Glutamatergic neuron (in vitro differentiated cells): ENCODE data around the gene ZNF883. TPM values are rescaled to one million over a fixed set of nuclear protein-coding genes. Genes with fewer than 3 reads are reported as not detected.
A peak's percentile ranks its signal among the peaks of the same experiment; 100 is the strongest.

Experiments used
- DNase-seq: peaks from one replicate; pipeline ENCODE4 v3.0.0; 2022
- H3K27ac Mint-ChIP-seq: one replicate; pipeline ENCODE4 v1.8.0; 2020; ENCODE audit warnings: mild to moderate bottlenecking, mixed read lengths, inconsistent platforms; ENCODE audit not compliant: unreplicated experiment
- H3K27me3 Mint-ChIP-seq: one replicate; pipeline ENCODE4 v1.8.0; 2020; ENCODE audit warnings: mild to moderate bottlenecking, moderate library complexity, mixed read lengths, inconsistent platforms; ENCODE audit not compliant: unreplicated experiment
- H3K36me3 Mint-ChIP-seq: one replicate; pipeline ENCODE4 v1.8.0; 2020; ENCODE audit warnings: mild to moderate bottlenecking, mixed read lengths, inconsistent platforms; ENCODE audit not compliant: unreplicated experiment
- H3K4me1 Mint-ChIP-seq: one replicate; pipeline ENCODE4 v1.8.0; 2020; ENCODE audit warnings: mild to moderate bottlenecking, low read depth, mixed read lengths, inconsistent platforms; ENCODE audit not compliant: unreplicated experiment
- H3K4me3 Mint-ChIP-seq: one replicate; pipeline ENCODE4 v1.8.0; 2020; ENCODE audit warnings: mild to moderate bottlenecking, mixed read lengths, inconsistent platforms; ENCODE audit not compliant: unreplicated experiment
- H3K9me3 Mint-ChIP-seq: one replicate; pipeline ENCODE4 v1.8.0; 2020; ENCODE audit warnings: mild to moderate bottlenecking, moderate library complexity, mixed read lengths, inconsistent platforms; ENCODE audit not compliant: unreplicated experiment
- total RNA-seq: library from RNA; stranded (reverse); fragmentation: NEBNext Ultra II Directional; extraction: Animal tissue kit (Norgen Biotek cat#: 25700); gene quantifications from one replicate; pipeline ENCODE4 v1.2.1, GENCODE V29; 2021; ENCODE audit not compliant: unreplicated experiment
- TF ChIP-seq, protein P1 (sequence below): fragments of 200-600 bp; sonication (generic); IDR thresholded peaks from one replicate; pipeline ENCODE4 v1.5.0; 2021; ENCODE audit not compliant: partially characterized antibody, unreplicated experiment

ZNF883 gene
- total RNA-seq, 1 donor from 2014 or later = 18.4 TPM

DNA sequence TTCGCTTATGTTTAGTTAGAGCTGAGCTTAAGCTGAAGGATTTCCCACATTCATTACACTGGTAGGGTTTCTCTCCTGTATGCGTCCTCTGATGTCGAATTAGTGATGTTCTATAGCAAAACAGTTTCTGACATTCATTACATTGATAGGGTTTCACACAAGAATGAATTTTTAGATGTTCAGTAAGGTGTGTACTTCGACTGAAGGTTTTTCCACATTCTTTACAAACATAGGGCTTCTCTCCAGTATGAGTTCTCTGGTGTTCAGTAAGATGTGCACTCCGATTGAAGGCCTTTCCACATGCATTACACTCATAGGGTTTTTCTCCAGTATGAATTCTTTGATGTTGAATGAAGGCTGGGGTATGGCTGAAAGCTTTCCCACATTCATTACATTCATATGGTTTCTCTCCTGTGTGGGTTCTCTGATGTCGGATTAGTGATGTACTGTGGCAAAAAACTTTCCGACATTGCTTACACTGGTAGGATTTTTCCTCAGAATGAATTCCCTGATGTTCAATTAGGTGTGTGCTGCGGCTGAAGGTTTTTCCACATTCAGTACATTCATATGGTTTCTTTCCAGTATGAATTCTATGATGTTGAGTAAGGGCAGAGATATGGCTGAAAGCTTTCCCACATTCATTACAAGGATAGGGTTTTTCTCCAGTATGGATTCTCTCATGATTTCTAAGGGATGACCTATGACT is 14.6 kb downstream of the ZNF883 start:
- H3K9me3 Mint-ChIP-seq = peaks cover 42% of the 10 kb centered on the region
- no peaks in the 10 kb centered on the region for H3K4me1 Mint-ChIP-seq
- no peak overlapping the region for H3K4me3 Mint-ChIP-seq
- H3K36me3 Mint-ChIP-seq = peaks cover 78% of the 10 kb centered on the region
- TF ChIP-seq, protein P1, sequence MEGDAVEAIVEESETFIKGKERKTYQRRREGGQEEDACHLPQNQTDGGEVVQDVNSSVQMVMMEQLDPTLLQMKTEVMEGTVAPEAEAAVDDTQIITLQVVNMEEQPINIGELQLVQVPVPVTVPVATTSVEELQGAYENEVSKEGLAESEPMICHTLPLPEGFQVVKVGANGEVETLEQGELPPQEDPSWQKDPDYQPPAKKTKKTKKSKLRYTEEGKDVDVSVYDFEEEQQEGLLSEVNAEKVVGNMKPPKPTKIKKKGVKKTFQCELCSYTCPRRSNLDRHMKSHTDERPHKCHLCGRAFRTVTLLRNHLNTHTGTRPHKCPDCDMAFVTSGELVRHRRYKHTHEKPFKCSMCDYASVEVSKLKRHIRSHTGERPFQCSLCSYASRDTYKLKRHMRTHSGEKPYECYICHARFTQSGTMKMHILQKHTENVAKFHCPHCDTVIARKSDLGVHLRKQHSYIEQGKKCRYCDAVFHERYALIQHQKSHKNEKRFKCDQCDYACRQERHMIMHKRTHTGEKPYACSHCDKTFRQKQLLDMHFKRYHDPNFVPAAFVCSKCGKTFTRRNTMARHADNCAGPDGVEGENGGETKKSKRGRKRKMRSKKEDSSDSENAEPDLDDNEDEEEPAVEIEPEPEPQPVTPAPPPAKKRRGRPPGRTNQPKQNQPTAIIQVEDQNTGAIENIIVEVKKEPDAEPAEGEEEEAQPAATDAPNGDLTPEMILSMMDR = no peak
- H3K27me3 Mint-ChIP-seq = peaks cover 6% of the 10 kb centered on the region
- H3K27ac Mint-ChIP-seq = no peak overlapping the region
- DNase-seq = no peak

DNA sequence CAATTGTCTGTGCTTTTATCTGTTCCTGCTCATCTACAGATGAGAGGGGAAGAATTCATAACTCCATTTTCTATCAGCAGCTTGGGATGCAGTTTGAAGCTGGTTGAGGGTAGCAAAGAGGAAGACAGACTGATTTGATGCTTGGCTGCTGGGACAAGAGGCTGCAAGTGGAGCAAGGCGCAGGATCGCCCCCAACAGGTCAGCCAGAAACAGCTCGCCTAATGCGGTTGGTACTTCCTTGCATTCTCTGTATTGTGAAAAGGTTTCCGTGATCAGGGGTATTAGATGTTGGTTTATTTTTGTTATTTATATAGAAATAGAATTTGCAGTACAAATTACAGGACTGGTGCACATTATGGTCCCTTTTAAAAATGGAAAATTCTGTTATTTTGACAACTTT is 40.6 kb downstream of the ZNF883 start:
- H3K27me3 Mint-ChIP-seq = peaks cover 2% of the 10 kb centered on the region
- no peaks in the 10 kb centered on the region for H3K36me3 Mint-ChIP-seq
- H3K4me3 Mint-ChIP-seq = no peak overlapping the region
- no peak overlapping the region for H3K27ac Mint-ChIP-seq
- peak; percentile 37 for DNase-seq
- TF ChIP-seq, protein P1 = no peak
- no peaks in the 10 kb centered on the region for H3K9me3 Mint-ChIP-seq
- H3K4me1 Mint-ChIP-seq = no peaks in the 10 kb centered on the region

DNA sequence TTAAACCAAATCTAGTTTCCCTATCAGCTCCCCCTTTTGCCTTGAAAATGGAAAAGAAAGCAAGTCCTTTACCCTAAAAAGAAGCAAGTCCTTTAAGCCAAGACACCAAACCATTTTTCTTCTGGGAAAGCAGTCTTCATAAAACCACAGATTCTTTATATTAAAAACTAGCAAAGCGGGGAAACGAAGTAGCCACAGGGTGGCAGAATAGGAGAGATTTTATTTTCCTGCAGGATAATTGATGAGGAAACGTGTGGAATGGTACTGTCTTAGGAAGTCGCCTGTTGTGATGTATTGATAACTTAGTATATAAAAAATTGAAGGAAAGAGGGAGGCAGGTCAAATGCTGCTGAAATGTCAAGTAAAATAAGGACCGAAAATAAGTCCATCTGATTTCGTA is 41.1 kb downstream of the ZNF883 start:
- no peaks in the 10 kb centered on the region for H3K4me1 Mint-ChIP-seq
- H3K4me3 Mint-ChIP-seq = no peak overlapping the region
- no peaks in the 10 kb centered on the region for H3K36me3 Mint-ChIP-seq
- peaks cover 2% of the 10 kb centered on the region for H3K27me3 Mint-ChIP-seq
- DNase-seq = no peak
- TF ChIP-seq, protein P1 = no peak
- no peaks in the 10 kb centered on the region for H3K9me3 Mint-ChIP-seq
- no peak overlapping the region for H3K27ac Mint-ChIP-seq

DNA sequence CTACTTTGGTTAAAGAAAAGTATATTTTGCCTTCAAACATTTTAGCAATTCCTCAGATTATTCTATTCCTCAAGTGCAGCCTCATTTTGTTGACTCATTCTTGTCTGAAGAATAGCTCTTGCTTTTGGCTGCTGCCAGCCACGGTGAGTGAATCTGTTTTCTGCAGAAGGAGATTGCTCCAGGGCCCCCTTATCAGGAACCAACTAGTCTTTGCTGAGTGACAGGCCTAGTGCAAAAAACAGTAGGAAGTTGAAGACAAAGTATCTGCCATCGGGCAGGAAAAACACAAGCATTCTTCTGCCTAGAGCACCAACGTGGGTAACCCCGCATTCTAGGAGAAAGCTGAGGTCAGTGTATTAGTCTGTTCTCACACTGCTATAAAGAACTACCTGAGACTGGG is 42.3 kb downstream of the ZNF883 start:
- Mint-ChIP-seq H3K9me3 (no peaks in the 10 kb centered on the region), H3K4me1 (no peaks in the 10 kb centered on the region), H3K36me3 (no peaks in the 10 kb centered on the region), H3K27me3 (peaks cover 2% of the 10 kb centered on the region), H3K4me3 (no peak overlapping the region), H3K27ac (no peak overlapping the region)
- TF ChIP-seq, protein P1 = no peak
- no peak for DNase-seq

DNA sequence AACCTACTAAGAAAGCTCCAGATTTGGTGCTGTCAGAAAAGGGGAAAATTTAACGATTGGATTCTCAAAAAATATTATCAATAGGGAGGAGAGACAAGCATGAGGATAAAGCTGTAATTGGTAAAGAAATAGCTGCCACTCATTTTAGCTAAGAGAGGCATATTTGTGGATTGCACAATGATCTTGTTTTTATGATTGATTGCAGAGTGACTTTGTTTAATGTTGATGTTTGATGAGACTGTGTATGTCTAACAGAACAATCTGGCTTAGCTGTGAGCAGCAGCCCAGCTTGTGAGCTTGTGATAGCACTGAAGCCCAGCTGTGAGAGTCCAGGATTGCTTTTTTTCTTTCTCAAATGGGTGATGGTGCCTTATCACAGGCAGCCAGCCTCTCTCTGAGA is 56.4 kb downstream of the ZNF883 start:
- no peaks in the 10 kb centered on the region for H3K36me3 Mint-ChIP-seq
- TF ChIP-seq, protein P1 = no peak
- no peak overlapping the region for H3K27ac Mint-ChIP-seq
- DNase-seq = no peak
- H3K9me3 Mint-ChIP-seq = no peaks in the 10 kb centered on the region
- H3K4me1 Mint-ChIP-seq = no peaks in the 10 kb centered on the region
- H3K27me3 Mint-ChIP-seq = peaks cover 3% of the 10 kb centered on the region
- no peak overlapping the region for H3K4me3 Mint-ChIP-seq
